DMS 273 treated with DMSO at 0.1 percent for 48 hours (cell line): ENCODE measurements around the gene BCR.
"Not testable (repeated sequence)": the region's sequence is repeated elsewhere in the genome, so short reads cannot be mapped to it uniquely, and the experiment has no call there.

ENCODE experiments used
- DNase-seq: peaks from one replicate; lab custom pipeline; 2025; lab: John Stamatoyannopoulos, UW

Gene BCR

DNA sequence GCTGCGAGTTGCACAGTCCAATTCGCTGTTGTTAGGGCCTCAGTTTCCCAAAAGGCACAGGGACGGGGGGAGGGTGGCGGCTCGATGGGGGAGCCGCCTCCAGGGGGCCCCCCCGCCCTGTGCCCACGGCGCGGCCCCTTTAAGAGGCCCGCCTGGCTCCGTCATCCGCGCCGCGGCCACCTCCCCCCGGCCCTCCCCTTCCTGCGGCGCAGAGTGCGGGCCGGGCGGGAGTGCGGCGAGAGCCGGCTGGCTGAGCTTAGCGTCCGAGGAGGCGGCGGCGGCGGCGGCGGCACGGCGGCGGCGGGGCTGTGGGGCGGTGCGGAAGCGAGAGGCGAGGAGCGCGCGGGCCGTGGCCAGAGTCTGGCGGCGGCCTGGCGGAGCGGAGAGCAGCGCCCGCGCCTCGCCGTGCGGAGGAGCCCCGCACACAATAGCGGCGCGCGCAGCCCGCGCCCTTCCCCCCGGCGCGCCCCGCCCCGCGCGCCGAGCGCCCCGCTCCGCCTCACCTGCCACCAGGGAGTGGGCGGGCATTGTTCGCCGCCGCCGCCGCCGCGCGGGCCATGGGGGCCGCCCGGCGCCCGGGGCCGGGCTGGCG lies at the start of gene BCR:
Gene BCR, plus strand, starts transcription at position 209 of the 592 bp plus-strand sequence. CDS start 452 bp downstream, outside the sequence.
- DNase-seq, result no peak

DNA sequence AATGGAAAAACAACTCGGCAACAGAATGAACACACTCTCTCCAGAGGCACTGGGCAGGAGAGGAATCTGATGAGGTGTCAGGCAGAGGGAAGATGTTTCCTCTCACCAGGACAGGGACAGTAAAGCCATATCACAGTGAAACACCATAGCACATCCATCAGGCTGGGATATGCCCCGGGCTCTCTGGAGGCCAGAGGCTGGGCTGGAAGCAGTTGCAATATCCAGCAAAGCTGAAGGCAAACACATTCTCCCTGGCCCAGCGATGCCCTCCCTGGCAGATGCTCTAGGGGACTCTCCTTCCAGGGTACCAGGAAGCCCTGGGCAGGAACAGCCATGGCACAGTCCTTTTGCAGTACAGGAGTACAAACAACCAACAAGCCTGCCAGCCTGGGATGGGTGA lies 49.6 kb upstream of the BCR start:
- DNase-seq, result no peak

DNA sequence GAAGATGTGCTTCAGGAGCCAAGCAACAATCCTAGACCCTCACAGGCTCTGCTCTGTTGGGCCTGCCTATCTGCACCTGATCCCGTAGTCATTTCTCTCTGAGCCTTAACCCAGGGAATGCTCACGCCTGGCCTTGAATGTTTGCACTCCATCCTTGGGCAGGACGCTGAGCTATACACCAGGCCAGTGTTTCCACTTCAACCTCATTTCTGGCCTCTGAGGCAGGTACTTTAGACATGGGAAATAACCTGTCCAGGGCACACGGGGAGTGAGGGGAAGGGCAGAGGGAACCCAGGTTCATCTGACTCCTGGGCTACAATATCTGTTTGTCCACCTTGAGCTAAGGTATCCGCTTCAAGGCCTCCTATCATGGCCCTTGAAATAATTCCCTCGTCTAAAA lies 48.4 kb upstream of the BCR start:
- DNase-seq, result no peak

DNA sequence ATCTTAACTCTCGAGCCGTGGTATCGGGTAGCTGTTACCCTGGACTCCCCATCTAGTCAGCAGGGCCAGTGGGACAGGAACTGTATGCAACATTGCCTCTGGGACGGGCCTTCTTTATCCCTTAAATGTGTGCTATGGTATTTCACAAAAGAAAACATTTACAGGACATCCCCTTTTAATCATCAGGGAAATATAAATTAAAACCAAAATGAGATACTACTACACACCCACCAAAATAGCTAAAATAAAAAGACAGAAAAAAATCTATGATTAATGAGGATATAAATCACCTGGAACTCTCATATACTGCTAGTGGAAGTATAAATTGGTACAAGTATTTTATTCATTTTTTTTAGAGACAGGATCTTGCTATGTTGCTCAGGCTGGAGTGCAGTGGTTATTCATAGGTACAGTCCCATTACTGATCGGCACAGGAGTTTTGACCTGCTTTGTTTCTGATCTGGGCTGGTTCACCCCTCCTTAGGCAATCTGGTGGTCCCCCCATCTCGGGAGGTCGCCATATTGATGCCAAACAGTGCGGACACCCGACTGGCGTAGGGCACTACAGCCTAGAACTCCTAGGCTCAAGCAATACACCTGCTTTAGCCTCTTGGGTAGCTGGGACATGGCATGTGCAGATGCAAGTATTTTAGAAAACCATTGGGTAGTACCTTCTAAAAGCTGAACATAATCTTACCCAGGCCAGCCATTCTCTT lies 47.8 kb upstream of the BCR start:
- no peak for DNase-seq

DNA sequence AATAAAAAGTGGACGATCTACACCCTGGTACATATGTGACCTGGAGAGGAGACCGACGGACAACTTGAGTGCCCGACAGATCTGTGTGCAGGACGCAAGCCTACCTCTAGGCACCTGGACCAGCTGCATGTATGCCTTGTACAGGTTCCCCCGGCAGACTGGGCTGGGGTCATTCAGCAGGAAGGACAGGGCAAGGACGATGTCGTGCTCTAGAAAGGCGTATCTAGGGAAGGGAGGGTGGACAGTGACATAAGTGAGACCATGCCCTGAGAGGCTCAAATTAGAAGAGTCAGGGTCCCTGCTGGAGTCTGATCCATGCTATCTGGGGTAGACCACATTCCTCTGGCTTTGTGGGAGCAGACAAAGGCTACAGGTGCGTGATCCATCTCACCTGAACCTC lies 46.4 kb upstream of the BCR start:
- DNase-seq, result no peak

DNA sequence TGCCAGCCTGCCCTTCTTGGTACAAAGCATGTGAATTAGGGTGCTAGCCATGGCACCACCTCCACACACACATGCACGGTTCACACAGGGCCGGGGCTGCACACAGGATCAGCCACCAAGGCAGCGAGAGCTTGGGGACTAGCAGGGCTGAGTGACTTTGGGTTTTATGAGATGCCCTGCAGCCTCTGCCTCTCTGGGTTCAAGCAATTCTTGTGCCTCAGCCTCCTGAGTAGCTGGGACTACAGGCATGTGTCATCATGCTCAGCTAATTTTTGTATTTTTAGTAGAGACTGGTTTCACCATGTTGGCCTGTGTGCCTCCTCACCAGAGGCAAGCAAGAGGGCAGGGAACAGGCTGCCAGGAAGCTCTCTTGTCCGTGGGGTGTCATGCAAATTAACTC lies 43.3 kb upstream of the BCR start:
- not testable (repeated sequence) for DNase-seq

DNA sequence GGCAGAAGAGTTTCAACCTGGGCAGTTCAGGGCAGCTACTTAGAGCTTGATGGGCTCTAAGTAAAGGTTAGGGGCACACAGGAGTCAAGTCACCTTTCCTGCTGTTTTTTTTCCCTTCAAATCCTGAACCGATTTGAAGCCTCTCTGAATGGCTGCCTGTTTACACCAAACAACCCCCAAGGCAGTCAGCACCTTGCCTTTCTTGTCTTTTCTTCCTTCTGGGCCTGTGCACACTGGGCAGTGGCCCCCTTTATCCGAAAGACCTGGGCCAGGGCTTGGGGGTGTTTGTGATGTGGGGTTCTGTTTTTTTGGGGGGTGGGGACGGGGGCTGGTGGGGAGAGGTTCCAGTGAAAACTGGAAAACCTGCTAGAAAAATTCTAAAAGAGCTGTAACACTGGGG lies 42.8 kb upstream of the BCR start:
- no peak for DNase-seq

DNA sequence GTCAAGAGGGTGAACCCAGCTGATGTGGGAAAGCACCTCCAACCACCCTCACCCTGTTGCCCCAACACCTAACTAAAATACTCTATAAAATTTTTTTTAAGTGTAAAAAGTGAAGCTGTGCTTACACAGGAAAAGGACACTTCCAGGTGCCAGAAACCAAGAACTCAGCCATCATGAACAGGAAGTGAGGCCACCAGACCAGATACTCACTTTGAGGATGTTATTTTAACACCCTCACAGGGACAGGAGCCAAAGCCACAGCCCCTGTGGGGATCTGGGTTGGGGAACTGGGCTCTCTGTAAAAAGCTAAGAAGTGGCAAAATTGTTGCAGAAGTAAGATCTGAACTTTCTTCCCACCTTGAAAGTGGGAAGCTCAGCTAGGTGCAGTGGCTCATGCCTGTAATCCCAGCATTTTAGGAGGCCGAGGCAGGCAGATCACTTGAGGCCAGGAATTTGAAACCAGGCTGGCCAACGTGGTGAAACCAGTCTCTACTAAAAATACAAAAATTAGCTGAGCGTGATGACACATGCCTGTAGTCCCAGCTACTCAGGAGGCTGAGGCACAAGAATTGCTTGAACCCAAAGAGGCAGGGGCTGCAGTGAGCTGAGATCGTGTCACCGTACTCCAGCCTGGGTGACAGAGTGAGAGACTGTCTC lies 42.3 kb upstream of the BCR start:
- no peak for DNase-seq

DNA sequence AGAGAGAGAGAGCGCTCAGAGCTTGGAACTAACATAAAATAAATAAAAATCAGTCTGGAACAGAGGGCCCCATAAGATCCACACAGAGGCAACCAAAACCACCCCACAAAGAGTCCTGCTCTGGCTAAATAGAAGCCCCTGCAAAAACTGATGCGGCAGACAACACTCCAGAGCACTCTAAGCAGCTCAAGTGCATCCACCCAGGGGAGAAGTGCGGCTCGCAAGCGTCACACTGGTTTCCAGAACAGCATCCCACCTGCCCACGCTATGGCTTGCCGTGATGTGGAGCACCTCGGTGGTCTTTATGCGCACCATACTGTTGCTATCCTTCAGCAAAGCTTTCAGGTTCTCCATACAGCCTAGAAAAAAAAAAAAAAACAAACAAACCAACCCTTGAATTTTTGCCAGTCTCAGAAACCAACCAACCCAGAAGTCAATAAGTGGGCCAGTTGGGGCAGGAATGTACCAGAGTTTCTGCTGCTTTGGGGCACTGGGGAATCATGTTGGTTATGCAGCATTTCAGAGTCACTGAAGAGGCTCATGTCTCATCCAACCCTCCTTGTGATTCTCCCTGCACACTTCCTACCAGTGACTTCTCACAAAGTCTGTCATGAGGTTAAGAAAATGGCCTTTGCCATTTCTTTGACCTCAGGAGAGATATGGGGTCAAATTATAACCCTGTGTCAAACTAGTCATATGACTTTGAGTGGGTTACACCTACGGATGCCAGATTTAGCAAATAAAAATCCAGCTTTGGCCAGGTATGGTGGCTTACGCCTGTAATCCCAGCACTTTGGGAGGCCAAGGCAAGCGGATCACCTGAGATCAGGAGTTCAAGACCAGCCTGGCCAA lies 41.5 kb upstream of the BCR start:
- no peak for DNase-seq

DNA sequence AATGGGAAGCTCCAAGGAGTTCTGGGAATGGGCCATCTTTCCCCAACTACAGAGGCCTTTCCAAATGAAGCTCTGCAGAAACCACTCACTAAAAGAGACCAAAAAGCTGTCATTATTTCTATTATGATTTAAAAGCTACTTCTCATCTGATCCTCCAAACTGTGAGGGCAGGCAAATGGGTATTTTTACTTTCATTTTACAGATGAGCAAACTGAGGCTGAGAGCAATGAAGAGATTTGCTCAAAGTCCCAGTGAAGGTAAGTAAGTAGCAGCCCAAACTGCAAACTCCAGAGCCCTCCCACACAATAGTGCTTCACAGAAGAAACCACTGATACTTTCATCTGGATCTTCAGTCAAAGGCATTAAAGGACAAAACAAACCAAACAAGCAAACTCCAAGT lies 39.9 kb upstream of the BCR start:
- DNase-seq, result no peak

DNA sequence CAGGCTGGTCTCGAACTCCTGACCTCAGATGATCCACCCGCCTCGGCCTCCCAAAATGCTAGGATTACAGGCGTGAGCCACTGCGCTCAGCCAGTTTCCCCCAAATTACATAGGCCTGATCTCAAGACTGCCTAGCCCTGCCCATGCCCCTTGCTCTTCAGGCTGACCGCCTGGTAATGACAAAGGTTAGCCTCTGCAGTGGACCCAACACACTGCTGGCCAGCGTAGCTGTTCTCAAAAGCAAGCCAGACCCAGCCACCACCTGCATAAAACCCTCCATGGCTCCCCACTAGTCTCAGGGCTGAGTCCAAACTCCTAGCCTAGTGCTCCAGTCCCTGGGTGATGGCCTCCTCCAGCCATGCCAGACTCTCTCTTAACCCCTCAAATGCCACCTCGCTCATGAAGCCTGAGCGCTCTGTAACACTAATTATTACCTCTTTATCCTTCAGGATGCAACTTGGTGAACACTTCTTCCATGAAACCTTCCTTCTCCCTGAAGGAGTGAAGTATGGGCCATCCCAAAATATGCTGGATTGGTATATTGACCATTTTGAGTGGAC lies 37.7 kb upstream of the BCR start:
- DNase-seq, result no peak

DNA sequence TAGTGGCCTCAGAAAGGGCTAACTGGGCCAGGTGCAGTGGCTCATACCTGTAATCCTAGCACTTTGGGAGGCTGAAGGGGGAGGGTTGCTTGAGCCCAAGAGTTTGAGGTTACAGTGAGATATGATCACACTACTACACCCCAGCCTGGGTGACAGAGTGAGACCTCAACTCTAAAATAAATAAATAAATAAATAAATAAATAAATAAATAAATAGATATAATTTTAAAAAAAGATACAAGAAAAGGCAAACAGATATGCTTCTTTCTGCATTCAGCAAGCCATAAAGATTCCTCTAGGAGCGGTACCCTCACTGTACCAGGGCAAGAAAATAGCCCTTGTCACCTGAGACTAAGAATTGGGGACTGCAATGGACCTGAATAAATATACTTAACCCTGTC lies 37.2 kb upstream of the BCR start:
- DNase-seq, result no peak

DNA sequence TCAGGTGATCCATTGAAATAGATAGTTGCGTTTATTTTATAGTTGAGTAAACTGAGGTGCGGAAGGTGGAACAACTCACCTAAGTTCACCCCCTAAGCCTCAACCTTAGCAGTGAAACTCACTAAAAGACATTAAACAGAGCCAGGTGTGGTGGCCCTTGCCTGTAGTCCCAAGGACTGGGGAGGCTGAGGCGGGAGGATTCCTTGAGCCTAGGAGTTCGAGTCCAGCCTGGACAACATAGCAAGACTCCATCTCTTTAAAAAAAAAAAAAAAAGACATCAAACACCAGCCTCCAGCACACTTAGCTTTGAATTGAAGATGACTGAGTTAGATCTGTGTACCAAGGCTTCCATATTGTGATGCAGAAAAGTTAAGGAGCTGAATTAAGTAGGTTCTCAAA lies 35.9 kb upstream of the BCR start:
- no peak for DNase-seq

DNA sequence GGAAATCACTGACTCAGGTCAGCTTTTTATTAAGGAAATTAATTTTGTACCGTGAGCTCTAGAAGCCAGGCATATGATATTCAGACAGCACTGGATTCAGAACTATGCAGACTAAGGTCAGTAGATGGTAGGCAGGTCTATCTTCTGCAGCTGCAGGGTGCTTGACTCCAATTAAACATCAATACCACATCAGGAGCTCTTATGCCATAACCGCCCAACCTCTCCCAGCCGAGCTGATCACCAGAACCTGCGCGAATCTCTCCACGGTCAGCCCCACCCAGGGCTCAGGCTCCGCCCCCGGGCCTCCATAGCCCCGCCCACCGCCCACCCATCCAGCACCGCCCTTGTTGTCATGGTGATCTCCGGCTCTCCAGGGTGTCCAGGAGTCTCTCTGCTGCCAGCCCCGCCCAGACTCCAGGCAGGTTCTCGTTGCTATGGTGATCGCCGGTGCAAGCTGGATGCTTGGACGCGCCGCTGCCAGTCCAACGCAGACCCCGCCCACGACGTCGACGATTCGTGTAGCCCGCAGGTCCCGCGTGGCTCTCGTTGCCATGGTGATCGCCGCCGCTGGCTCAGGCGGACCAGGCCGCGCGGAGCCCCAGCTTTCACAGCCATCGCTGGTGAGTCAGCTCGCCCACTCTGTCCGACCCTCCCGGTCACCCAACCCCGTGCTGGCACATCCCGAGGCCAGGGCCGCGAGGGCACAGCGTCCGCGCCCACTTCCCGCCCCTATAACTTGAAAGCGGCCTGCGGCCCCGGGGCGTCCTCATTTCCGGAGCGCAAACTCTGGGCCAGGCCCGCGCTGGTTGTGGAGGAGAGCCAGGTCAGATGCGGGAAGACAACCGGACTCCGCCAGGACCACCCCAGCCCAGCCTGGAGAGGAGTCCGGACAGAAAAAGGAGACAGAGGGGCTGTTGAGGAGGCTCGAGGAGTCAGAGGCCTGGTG lies 35.1 kb upstream of the BCR start, which contains the start of gene RAB36:
Gene RAB36, plus strand, starts transcription at position 546 of the 946 bp plus-strand sequence. CDS start 1,140 bp downstream, outside the sequence.
- peak; percentile 94 for DNase-seq

DNA sequence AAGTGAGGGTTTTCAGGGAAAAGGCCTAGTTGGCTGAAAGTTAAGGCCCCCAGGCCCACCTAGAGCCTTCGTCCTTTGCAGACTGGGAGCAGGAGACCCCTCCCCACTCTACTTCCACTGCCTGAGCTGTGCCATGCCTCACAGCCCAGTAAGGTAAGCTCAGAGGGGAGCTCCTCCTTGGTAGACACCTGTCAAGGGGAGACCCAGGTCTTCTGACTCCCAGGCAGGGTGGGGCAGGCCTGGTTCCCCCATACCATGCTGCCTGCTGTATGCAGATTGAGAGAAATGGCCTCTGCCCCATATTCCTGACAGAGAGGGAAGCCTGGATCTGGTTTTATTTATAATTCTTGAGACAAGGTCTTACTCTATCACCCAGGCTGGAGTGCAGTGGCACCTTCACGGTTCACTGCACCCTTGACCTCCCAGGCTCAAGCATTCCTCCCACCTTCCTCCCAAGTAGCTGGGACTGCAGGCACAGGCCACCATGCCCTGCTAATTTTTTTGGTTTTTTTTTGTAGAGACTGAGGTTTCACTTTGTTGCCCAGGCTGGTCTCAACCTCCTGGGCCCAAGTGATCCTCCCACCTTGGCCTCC lies 34.3 kb upstream of the BCR start:
- DNase-seq, result no peak

DNA sequence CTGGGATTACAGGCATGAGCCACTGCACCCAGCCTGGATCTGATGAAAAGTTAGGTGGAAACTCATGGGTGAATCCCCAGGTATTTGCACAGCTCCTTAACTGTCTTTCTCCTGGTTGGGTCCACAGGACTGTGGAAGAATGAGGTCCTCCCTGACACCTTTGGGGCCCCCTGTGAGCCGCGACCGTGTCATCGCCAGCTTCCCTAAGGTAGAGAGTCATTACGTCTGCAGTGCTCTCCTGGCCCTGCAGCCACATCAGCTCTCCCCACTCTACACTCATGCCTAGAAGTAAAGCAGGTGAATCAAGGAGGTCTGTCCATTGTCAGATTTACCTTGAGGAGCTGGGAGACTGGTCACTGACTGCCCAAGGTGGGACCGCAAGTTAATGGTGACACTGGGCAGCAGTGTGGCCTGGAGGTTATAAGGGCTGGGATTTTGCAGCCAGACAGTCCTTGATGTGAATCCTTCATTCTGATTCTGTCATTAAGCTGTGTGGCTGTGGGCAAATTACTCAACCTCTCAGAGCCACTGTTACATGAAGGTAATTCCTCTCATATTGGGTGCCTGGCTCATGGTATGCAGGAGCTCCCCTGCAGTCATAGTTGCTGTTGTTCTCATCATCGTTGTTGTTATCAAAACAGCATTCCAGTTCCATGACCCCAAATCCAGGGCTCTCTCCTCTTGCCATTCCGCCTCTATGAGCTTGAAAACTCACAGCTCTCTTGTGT lies 33.7 kb upstream of the BCR start:
- no peak for DNase-seq

DNA sequence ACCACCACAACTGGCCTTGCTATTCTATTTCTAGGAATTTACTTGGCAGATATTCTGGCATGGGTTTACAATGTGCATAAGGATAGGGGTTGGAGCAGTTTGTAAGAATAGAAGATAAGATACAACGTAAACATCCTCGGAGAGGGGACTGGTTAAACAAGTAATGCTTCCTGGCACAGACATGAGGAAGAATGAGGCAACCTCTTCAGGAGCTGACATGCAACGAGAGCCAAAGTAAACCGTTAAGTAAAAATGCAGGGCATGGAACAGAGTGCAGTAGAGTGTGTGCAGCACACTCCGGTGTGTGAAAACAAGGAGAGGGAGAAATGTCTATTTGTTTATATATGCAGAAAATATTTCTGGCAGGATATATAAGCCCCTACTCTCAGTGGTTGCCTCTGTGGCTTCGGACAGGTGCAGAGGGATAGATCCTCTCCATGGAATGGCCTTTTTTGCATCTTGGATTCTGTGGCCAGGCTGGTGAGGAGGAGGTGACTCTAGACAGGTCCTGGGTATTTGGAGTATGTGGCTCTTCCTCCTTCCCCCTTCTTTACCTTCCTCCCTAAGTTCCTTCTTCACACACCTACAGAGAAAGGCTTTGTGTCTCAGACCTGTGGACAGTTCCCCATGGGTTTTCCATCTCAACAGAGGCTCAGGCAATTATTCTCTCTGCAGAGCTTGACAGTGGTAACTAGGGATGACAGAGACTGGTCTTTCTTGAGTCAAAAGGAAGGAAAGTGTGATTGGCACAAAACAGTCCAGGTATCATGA lies 32.5 kb upstream of the BCR start:
- DNase-seq, result no peak

DNA sequence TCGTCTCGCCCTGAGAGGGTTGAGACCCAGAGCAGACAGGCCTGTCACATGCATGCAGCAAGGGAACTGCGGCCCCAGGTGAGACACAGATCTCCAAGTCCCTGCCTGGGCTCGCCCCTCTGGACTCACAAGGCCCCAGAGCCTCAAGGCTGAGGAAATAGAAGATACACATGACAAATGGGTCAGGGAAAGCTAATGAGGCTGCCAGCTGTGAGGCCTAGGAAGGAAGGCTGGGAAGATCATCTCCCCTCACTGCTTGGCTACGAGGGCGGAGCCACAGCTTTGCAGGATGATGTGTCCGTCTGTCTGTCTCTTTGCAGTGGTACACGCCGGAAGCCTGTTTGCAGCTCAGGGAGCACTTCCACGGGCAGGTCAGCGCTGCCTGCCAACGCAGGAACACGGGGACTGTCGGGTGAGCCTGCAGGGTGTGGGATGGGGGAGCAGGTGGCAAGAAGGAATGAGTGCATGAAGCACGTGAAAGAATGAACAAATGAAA lies 30.5 kb upstream of the BCR start:
- DNase-seq, result no peak

DNA sequence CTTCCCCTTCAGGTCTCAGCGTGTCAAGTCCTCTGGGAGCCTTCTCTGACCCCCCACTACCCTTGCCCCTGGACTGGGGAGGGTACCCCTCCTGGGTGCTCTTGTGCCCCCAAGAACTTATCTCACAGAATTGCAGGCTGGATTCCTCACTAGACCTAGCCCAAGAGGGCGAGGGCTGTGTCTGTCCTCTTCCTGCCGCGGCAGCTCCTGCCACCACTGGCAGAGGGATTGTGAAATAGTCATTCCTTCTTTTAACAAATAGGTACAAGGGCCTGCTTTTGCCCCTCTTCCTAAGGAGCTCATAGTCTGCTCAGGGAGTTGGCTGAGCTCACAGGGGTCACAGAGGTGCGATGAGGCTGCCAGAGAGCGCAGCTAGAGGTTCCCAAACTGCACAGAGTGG lies 29.5 kb upstream of the BCR start:
- no peak for DNase-seq
